B cell (primary cell): ENCODE measurements around the gene ECHDC3. TPM values are rescaled to one million over a fixed set of nuclear protein-coding genes. Genes with fewer than 3 reads are reported as not detected.
A peak's percentile ranks its signal among the peaks of the same experiment; 100 is the strongest.

Source experiments
- ATAC-seq: fragments of 200-7000 bp; cut with Tn5 transposase; one replicate; pipeline ENCODE4 v1.10.0; 2021; ENCODE audit warnings: low read depth, mild to moderate bottlenecking, moderate number of reproducible peaks, moderate library complexity
- CTCF ChIA-PET: fragments of 350-600 bp; sonication (Branson Sonifier 250); formaldehyde crosslinking; loops from one replicate; lab custom pipeline; 2021; ENCODE audit warnings: antibody characterized with exemption, inconsistent platforms; lab: Charles Lee
- POLR2A ChIA-PET: fragments of 350-600 bp; sonication (Branson Sonifier 250); formaldehyde crosslinking; loops from one replicate; lab custom pipeline; 2021; ENCODE audit warnings: antibody characterized with exemption; lab: Charles Lee
- DNase-seq: peaks from one replicate; pipeline ENCODE4 v3.0.0; 2013
- H2AFZ ChIP-seq: 2 replicates; pipeline ENCODE4 v1.6.1; 2012; ENCODE audit warnings: mild to moderate bottlenecking, low read depth, low read length; ENCODE audit not compliant: insufficient read depth, poor library complexity, severe bottlenecking
- H3K27ac ChIP-seq, 2 donors: 1 replicate in 1 of 2; 2 replicates in 1 of 2; pipeline ENCODE4 v1.5.1; 2012 to 2013; ENCODE audit warnings: low read length in 2 of 2, mild to moderate bottlenecking in 2 of 2, moderate library complexity in 1 of 2
- H3K27me3 ChIP-seq, 4 experiments: fragments of 200-600 bp in 1 of 4; sonication (generic) in 1 of 4; replicated peaks in 1 of 4; 1 replicate in 2 of 4; 2 replicates in 2 of 4; pipeline versions ENCODE4 v1.6.1 to v1.7.0; 2013 to 2016; ENCODE audit warnings: low read length in 3 of 4, mild to moderate bottlenecking in 2 of 4, mixed read lengths in 1 of 4, moderate library complexity in 1 of 4; ENCODE audit not compliant: insufficient read depth in 4 of 4, control insufficient read depth in 3 of 4; ENCODE audit errors: control extremely low read depth in 1 of 4
- H3K36me3 ChIP-seq, 2 experiments: replicated peaks in 1 of 2; 1 replicate in 1 of 2; 2 replicates in 1 of 2; pipeline versions ENCODE4 v1.6.1 to v1.7.1; 2013; ENCODE audit warnings: low read length in 1 of 2; ENCODE audit not compliant: insufficient read depth in 2 of 2, control insufficient read depth in 1 of 2; ENCODE audit errors: control extremely low read depth in 1 of 2, extremely low read depth in 1 of 2
- H3K4me1 ChIP-seq, 2 donors: fragments of 200-600 bp in 1 of 2; sonication (generic) in 1 of 2; 1 replicate in 1 of 2; 2 replicates in 1 of 2; pipeline versions ENCODE4 v1.5.1 to v1.6.1; 2013 to 2017; ENCODE audit warnings: low read length in 2 of 2; ENCODE audit not compliant: control insufficient read depth in 2 of 2, insufficient read depth in 2 of 2
- H3K4me2 ChIP-seq: replicated peaks from 2 replicates; pipeline ENCODE3; 2012; ENCODE audit warnings: mild to moderate bottlenecking, low read depth, low read length; ENCODE audit not compliant: poor library complexity, severe bottlenecking
- H3K4me3 ChIP-seq, 5 experiments: fragments of 200-600 bp in 1 of 5; sonication (generic) in 1 of 5; 1 replicate in 3 of 5; 2 replicates in 2 of 5; pipeline versions ENCODE4 v1.5.1 to v1.7.0; 2011 to 2016; ENCODE audit warnings: low read length in 4 of 5, mild to moderate bottlenecking in 4 of 5, low read depth in 2 of 5, control low read depth in 1 of 5, moderate library complexity in 1 of 5; ENCODE audit not compliant: insufficient read depth in 1 of 5; ENCODE audit errors: control extremely low read depth in 1 of 5, extremely low read depth in 1 of 5
- H3K79me2 ChIP-seq: fragments of 200-600 bp; sonication (generic); one replicate; pipeline ENCODE4 v1.6.0; 2016; ENCODE audit warnings: low read length; ENCODE audit not compliant: control insufficient read depth, insufficient read depth
- H3K9ac ChIP-seq: fragments of 200-600 bp; sonication (generic); 2 replicates; pipeline ENCODE4 v1.6.1; 2017; ENCODE audit warnings: mild to moderate bottlenecking, low read length, moderate library complexity
- H3K9me3 ChIP-seq, 3 donors: one replicate each; pipeline versions ENCODE4 v1.6.1 to v1.7.1; 2013; ENCODE audit warnings: low read length in 2 of 3; ENCODE audit not compliant: control insufficient read depth in 2 of 3, insufficient read depth in 1 of 3; ENCODE audit errors: control extremely low read depth in 1 of 3
- H4K20me1 ChIP-seq: 2 replicates; pipeline ENCODE4 v1.6.0; 2012; ENCODE audit warnings: mild to moderate bottlenecking, low read length; ENCODE audit not compliant: insufficient read depth, control insufficient read depth, poor library complexity, severe bottlenecking
- H3K27ac Mint-ChIP-seq: one replicate; pipeline ENCODE4 v1.8.0; 2021; ENCODE audit warnings: mixed read lengths
- H3K27me3 Mint-ChIP-seq: one replicate; pipeline ENCODE4 v1.8.0; 2021; ENCODE audit warnings: mixed read lengths
- H3K4me1 Mint-ChIP-seq: one replicate; pipeline ENCODE4 v1.8.0; 2021; ENCODE audit warnings: mixed read lengths
- H3K4me3 Mint-ChIP-seq: one replicate; pipeline ENCODE4 v1.8.0; 2021; ENCODE audit warnings: mixed read lengths
- H3K9me3 Mint-ChIP-seq: one replicate; pipeline ENCODE4 v1.8.0; 2022; ENCODE audit warnings: mixed read lengths; ENCODE audit not compliant: insufficient read depth
- CTCF ChIP-seq: fragments of 200-600 bp; IDR thresholded peaks from one replicate; pipeline ENCODE4 v1.8.0; 2022; ENCODE audit warnings: antibody characterized with exemption, mild to moderate bottlenecking
- EZH2 ChIP-seq: IDR thresholded peaks from 2 replicates; pipeline ENCODE4 v1.6.1; 2012; ENCODE audit warnings: borderline replicate concordance, low read depth, mild to moderate bottlenecking, moderate library complexity, low read length; ENCODE audit not compliant: insufficient read depth, poor library complexity, severe bottlenecking
- WGBS: methylation state at CpG from one replicate; pipeline ENCODE4 v1.1.5; 2013; ENCODE audit warnings: missing lambda C conversion rate; ENCODE audit not compliant: insufficient coverage; 5-methylcytosine and 5-hydroxymethylcytosine counted together
- intact Hi-C: fragments of 100-400 bp; cut with micrococcal nuclease; formaldehyde crosslinking; loops from one replicate; pipeline ENCODE4 v1.10.0; 2022
- polyA plus RNA-seq: library from polyadenylated mRNA; depleted of rRNA; stranded (reverse); fragments of >200 nt; gene quantifications from 2 replicates; pipeline ENCODE4 v1.2.3, GENCODE V29; 2012
- total RNA-seq, 2 donors: library from RNA; stranded (reverse); fragments of 120-200 nt in 1 of 2; gene quantifications; 1 replicate in 1 of 2; 2 replicates in 1 of 2; pipeline versions ENCODE4 v1.2.3 to v1.2.4, GENCODE V29; 2013 to 2022

Gene ECHDC3
- total and polyA plus RNA-seq, 2 donors (not counting 1 experiment from before 2014, with no cell fraction given), result 3.9 to 9.6 TPM

GRCh38 chr10:11781114-11781513 lies 38.9 kb downstream of the ECHDC3 start:
- Mint-ChIP-seq H3K27ac (no peak overlapping the region), H3K4me1 (peaks cover 1% of the 10 kb centered on the region), H3K9me3 (no peaks in the 10 kb centered on the region), H3K27me3 (peaks cover under 1% of the 10 kb centered on the region), H3K4me3 (no peak overlapping the region)
- Histone ChIP-seq H3K27me3 (no peaks in the 10 kb centered on the region), H4K20me1 (no peaks in the 10 kb centered on the region), H3K4me2 (no peak overlapping the region), H2AFZ (no peak overlapping the region), H3K9ac (no peak overlapping the region), H3K4me3 (no peak overlapping the region), H3K27ac (no peak overlapping the region), H3K9me3 (peaks cover 0 to 3% (median 0%) of the 10 kb centered on the region in 3 donors), H3K4me1 (no peaks in the 10 kb centered on the region), H3K79me2 (no peaks in the 10 kb centered on the region), H3K36me3 (no peaks in the 10 kb centered on the region)
- DNase-seq, result no peak
- ChIA-PET POLR2A (no interaction called here), CTCF (interaction anchor here (0.6 to 1.5 kb wide), 3 partner anchors 8 to 275 kb away, joined by 3 to 5 read pairs (median 3); no protein-coding TSS in a partner anchor)
- no peak for ATAC-seq
- TF ChIP-seq CTCF (no peak), EZH2 (no peak)
- intact Hi-C loops, result loop anchor here (10.0 kb wide), 1 partner anchor 1294 kb away; no protein-coding TSS in a partner anchor
- WGBS, result 85% methylated on average over 6 of the region's 6 CpGs

GRCh38 chr10:11782793-11783557 lies 40.8 kb downstream of the ECHDC3 start:
- H3K27me3 Mint-ChIP-seq, result peaks cover 9% of the 10 kb centered on the region
- WGBS, result 80% methylated on average over 13 of the region's 18 CpGs
- H3K4me3 Mint-ChIP-seq, result no peak overlapping the region
- no peak overlapping the region for H3K27ac Mint-ChIP-seq
- no peak overlapping the region for H3K4me2 ChIP-seq
- no peaks in the 10 kb centered on the region for H3K27me3 ChIP-seq
- H4K20me1 ChIP-seq, result no peaks in the 10 kb centered on the region
- H3K27ac ChIP-seq, result no peak overlapping the region
- peaks cover 1% of the 10 kb centered on the region for H3K4me1 Mint-ChIP-seq
- ChIA-PET POLR2A (no interaction called here), CTCF (interaction anchor here (0.6 to 1.7 kb wide), 13 partner anchors 11 to 1292 kb away, joined by 3 to 8 read pairs (median 4); no protein-coding TSS in a partner anchor)
- peak; percentile 49 for ATAC-seq
- intact Hi-C loops, result loop anchor here (10.0 kb wide), 1 partner anchor 1292 kb away; no protein-coding TSS in a partner anchor
- peak; percentile 64 for DNase-seq
- TF ChIP-seq CTCF, result peak; percentile 73
- no peak for TF ChIP-seq EZH2
- no peaks in the 10 kb centered on the region for H3K79me2 ChIP-seq
- H3K4me3 ChIP-seq, result no peak overlapping the region
- no peaks in the 10 kb centered on the region for H3K4me1 ChIP-seq
- H3K36me3 ChIP-seq, result no peaks in the 10 kb centered on the region
- H3K9me3 ChIP-seq, result peaks cover 0 to 3% (median 0%) of the 10 kb centered on the region in 3 donors
- H2AFZ ChIP-seq, result no peak overlapping the region
- no peak overlapping the region for H3K9ac ChIP-seq
- H3K9me3 Mint-ChIP-seq, result no peaks in the 10 kb centered on the region
